Spleen (tissue), 11 donors: ENCODE results near the gene FMNL1. TPM values are rescaled to one million over a fixed set of nuclear protein-coding genes. Genes with fewer than 3 reads are reported as not detected.
"Not testable (repeated sequence)": the region's sequence is repeated elsewhere in the genome, so short reads cannot be mapped to it uniquely, and the experiment has no call there.

ENCODE experiments used
- DNase-seq: peaks from one replicate; pipeline ENCODE4 v3.0.0-alpha.2; 2020
- H3K27ac ChIP-seq, 8 donors: fragments of 200-600 bp; sonication (generic) in 7 of 8; 1 replicate in 4 of 8; 2 replicates in 4 of 8; pipeline versions ENCODE4 v1.5.0 to v1.8.0; 2016 to 2021; ENCODE audit warnings: inconsistent platforms in 4 of 8, mild to moderate bottlenecking in 4 of 8, moderate library complexity in 1 of 8
- H3K27me3 ChIP-seq, 7 donors: fragments of 200-600 bp; sonication (generic) in 6 of 7; replicated peaks in 1 of 7; 1 replicate in 4 of 7; 2 replicates in 3 of 7; pipeline versions ENCODE4 v1.5.0 to v1.8.0; 2016 to 2021; ENCODE audit warnings: inconsistent platforms in 3 of 7, mild to moderate bottlenecking in 1 of 7
- H3K36me3 ChIP-seq, 6 donors: fragments of 200-600 bp; sonication (generic) in 5 of 6; 1 replicate in 4 of 6; 2 replicates in 2 of 6; pipeline versions ENCODE4 v1.5.0 to v1.8.0; 2016 to 2021; ENCODE audit warnings: inconsistent platforms in 2 of 6
- H3K4me1 ChIP-seq, 6 donors: fragments of 200-600 bp; sonication (generic) in 5 of 6; 1 replicate in 3 of 6; 2 replicates in 3 of 6; pipeline versions ENCODE4 v1.5.0 to v1.8.0; 2016 to 2021; ENCODE audit warnings: inconsistent platforms in 3 of 6
- H3K4me3 ChIP-seq, 8 donors: fragments of 200-600 bp; sonication (generic) in 7 of 8; 1 replicate in 4 of 8; 2 replicates in 4 of 8; pipeline versions ENCODE4 v1.5.0 to v1.8.0; 2016 to 2021; ENCODE audit warnings: inconsistent platforms in 4 of 8, mild to moderate bottlenecking in 4 of 8, moderate library complexity in 2 of 8
- H3K9me3 ChIP-seq, 8 donors: fragments of 200-600 bp; sonication (generic) in 7 of 8; 1 replicate in 4 of 8; 2 replicates in 4 of 8; pipeline versions ENCODE4 v1.5.0 to v1.8.0; 2016 to 2021; ENCODE audit warnings: inconsistent platforms in 4 of 8
- CTCF ChIP-seq, 11 experiments: fragments of 200-600 bp in 7 of 11; fragments of 450-650 bp in 4 of 11; sonication (generic) in 4 of 11; IDR thresholded peaks in 8 of 11; conservative IDR thresholded peaks in 3 of 11; 1 replicate in 7 of 11; 2 replicates in 4 of 11; pipeline versions ENCODE4 v1.4.0 to v1.8.0; 2016 to 2021; ENCODE audit warnings: antibody characterized with exemption in 11 of 11, inconsistent platforms in 4 of 11, mild to moderate bottlenecking in 1 of 11
- POLR2A ChIP-seq, 3 donors: fragments of 450-650 bp; IDR thresholded peaks; one replicate each; pipeline ENCODE4 v1.5.1; 2017; ENCODE audit warnings: antibody characterized with exemption in 3 of 3, mild to moderate bottlenecking in 1 of 3
- POLR2AphosphoS5 ChIP-seq, 3 donors: sonication (generic); formaldehyde crosslinking; IDR thresholded peaks; one replicate each; pipeline ENCODE4 v1.5.1; 2017; ENCODE audit warnings: antibody characterized with exemption in 3 of 3
- WGBS, 5 donors: extraction: QIAGEN DNeasy Blood & Tissue Kit in 3 of 5; methylation state at CpG; one replicate each; pipeline versions ENCODE4 v1.1.5 to v1.1.7; 2013 to 2018; 5-methylcytosine and 5-hydroxymethylcytosine counted together
- intact Hi-C: fragments of 100-400 bp; cut with DNase I; formaldehyde crosslinking; loops from one replicate; pipeline ENCODE4 v1.15.0; 2023; ENCODE audit warnings: low total_unique reads
- polyA plus RNA-seq, 3 donors: library from polyadenylated mRNA; stranded (reverse); fragments of 200-250 nt; gene quantifications; one replicate each; pipeline ENCODE4 v1.2.1, GENCODE V29; 2013
- total RNA-seq, 7 donors: library from RNA; depleted of rRNA in 3 of 7; stranded (reverse); fragments of >200 nt in 3 of 7; fragmentation: NEBNext Ultra II Directional in 4 of 7; extraction: Animal tissue kit (Norgen Biotek cat#: 25700) in 4 of 7; gene quantifications; one replicate each; pipeline versions ENCODE4 v1.1.0 to v1.2.1, GENCODE V29; 2016 to 2021
- donor health status: healthy with polysubstance abuse.
- donor health status: DM: no; HTN: no; CAD: no; lungs with moderate emphysema.
- donor health status: DM: no; HTN: no; CAD: no.
- donor health status: Bipolar disorder and iron deficiency.
- donor health status: healthy.
- donor health status: DM: no; HTN: no; CAD: no.
- donor health status: DM: yes; HTN: yes; CAD: no.

Gene FMNL1
- total and polyA plus RNA-seq, 10 donors: 40.8 to 281 (median 142) TPM

DNA sequence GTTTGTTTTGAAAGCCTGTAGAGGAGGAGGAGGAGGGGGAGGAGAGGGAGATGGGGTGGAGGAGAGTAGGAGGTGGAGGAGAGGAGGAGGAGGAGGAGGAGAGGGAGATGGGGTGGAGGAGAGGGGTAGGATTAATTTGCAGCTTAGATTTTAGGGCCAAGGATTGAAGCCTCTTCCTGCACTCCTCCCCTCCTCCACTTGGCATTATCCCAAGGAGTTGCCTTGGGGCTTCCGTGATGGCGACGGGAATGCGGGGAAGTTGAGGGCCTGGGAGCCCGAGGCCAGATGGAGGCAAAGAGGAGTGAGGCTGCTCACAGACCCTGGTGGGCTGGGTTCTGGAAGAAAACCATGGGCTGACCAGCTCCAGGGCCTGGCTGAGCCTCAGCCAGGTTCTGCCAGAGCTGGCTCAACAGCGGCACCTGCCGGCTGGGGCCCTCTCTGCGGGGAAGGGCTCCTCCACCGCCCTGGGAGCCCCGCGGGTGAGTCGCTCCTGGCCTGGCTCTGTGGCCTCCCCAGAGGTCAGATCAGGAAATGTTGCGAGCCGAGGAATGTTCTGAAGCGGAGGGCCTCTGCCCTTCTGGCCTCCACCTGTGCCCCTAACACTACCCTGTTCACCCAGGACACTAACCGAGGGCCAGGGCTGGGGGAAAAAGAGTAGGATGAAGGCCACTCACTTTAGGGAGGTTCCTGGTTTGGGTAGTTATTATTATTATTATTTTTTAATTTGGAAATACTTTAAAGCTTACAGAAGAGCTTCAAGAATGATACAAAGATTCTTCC, 23.9 kb upstream of the FMNL1 start:
- peak; percentile 95 to 99 (median 99) for TF ChIP-seq CTCF (IDR thresholded peaks at IDR 0.05 in 8 of 11, conservative IDR thresholded peaks at IDR 0.05 in 3 of 11)
- TF ChIP-seq POLR2AphosphoS5 (IDR thresholded peaks at IDR 0.05): peak; percentile 77 to 85 (median 78)
- TF ChIP-seq POLR2A (IDR thresholded peaks at IDR 0.05): no peak
- Histone ChIP-seq H3K9me3 (peaks cover 0 to 3% (median 0%) of the 10 kb centered on the region in 8 donors), H3K27ac (peak overlapping the region in 5 of 8 donors; percentile 15 to 55 (median 48)), H3K4me3 (no peak overlapping the region), H3K4me1 (peaks cover 0 to 38% (median 14%) of the 10 kb centered on the region in 6 donors), H3K27me3 (no peaks in the 10 kb centered on the region), H3K36me3 (no peaks in the 10 kb centered on the region)
- 1 to 5% (median 2%) methylated on average over 16 of the region's 16 CpGs for WGBS, 5 donors
- DNase-seq: peak; percentile 99
- intact Hi-C loops: loop anchor here (2.0 kb wide), 1 partner anchor 63 kb away; the partner anchor contains the start of gene ACBD4

- intact Hi-C loops: no loop called here
- no peak overlapping the region for H3K4me3 ChIP-seq
- TF ChIP-seq POLR2A (IDR thresholded peaks at IDR 0.05): no peak
- no peak for TF ChIP-seq CTCF (IDR thresholded peaks at IDR 0.05 in 8 of 11, conservative IDR thresholded peaks at IDR 0.05 in 3 of 11)
- TF ChIP-seq POLR2AphosphoS5 (IDR thresholded peaks at IDR 0.05): no peak
- H3K27me3 ChIP-seq: no peaks in the 10 kb centered on the region
- no peak for DNase-seq
- 28 to 48% (median 34%) methylated on average over 9 of the region's 9 CpGs for WGBS, 5 donors
- peaks cover 0 to 38% (median 14%) of the 10 kb centered on the region in 6 donors for H3K4me1 ChIP-seq
- H3K27ac ChIP-seq: no peak overlapping the region
- H3K36me3 ChIP-seq: no peaks in the 10 kb centered on the region
- no peaks in the 10 kb centered on the region for H3K9me3 ChIP-seq
Observed at GRCh38 chr17:45200701-45201100, 21.0 kb upstream of the FMNL1 start.

- no peaks in the 10 kb centered on the region for H3K9me3 ChIP-seq
- H3K36me3 ChIP-seq: no peaks in the 10 kb centered on the region
- TF ChIP-seq POLR2AphosphoS5 (IDR thresholded peaks at IDR 0.05): no peak
- TF ChIP-seq POLR2A (IDR thresholded peaks at IDR 0.05): no peak
- no peak for TF ChIP-seq CTCF (IDR thresholded peaks at IDR 0.05 in 8 of 11, conservative IDR thresholded peaks at IDR 0.05 in 3 of 11)
- H3K27ac ChIP-seq: peak overlapping the region in 2 of 8 donors; percentile 46 to 59
- peaks cover 0 to 38% (median 14%) of the 10 kb centered on the region in 6 donors for H3K4me1 ChIP-seq
- intact Hi-C loops: no loop called here
- no peak overlapping the region for H3K4me3 ChIP-seq
- WGBS, 5 donors: 89 to 96% (median 93%) methylated on average over 4 of the region's 4 CpGs
- DNase-seq: no peak
- no peaks in the 10 kb centered on the region for H3K27me3 ChIP-seq
Observed at GRCh38 chr17:45201457-45201856, 20.2 kb upstream of the FMNL1 start.

DNA sequence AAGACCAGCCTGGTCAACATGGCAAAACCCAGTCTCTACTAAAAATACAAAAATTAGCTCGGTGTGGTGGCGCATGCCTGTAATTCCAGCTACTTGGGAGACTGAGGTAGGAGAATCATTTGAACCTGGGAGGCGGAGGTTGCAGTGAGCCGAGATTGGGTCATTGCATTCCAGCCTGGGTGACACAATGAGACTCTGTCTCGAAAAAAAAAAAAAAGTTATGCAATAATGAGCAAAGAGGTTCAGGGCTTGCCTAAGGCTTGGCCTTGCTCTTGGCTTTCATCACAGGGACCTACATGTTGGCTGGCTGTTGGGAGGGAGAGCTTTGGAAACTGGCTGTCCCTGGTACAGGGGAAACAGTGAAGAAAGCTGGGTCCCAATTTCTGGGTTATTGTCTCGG, 19.8 kb upstream of the FMNL1 start:
- peak overlapping the region in 4 of 8 donors; percentile 36 to 59 (median 42) for H3K27ac ChIP-seq
- peaks cover 0 to 38% (median 14%) of the 10 kb centered on the region in 6 donors for H3K4me1 ChIP-seq
- intact Hi-C loops, H3K4me3 ChIP-seq, DNase-seq, H3K9me3 ChIP-seq, H3K27me3 ChIP-seq, H3K36me3 ChIP-seq: not testable (repeated sequence)
- WGBS, 5 donors: 60 to 83% (median 78%) methylated on average over 6 of the region's 6 CpGs
- peak in 1 of 3 donors; percentile 26 for TF ChIP-seq POLR2AphosphoS5 (IDR thresholded peaks at IDR 0.05)
